HepG2 (cell line): ENCODE measurements around the gene MBL2. TPM values are rescaled to one million over a fixed set of nuclear protein-coding genes. Genes with fewer than 3 reads are reported as not detected.

Experiments
- EEA1 ChIP-seq: sonication (generic); formaldehyde crosslinking; IDR thresholded peaks from 2 replicates; pipeline ENCODE4 v1.5.1; 2020; ENCODE audit warnings: mild to moderate bottlenecking, missing genetic modification reagents, borderline replicate concordance
- FOXA3 ChIP-seq: IDR thresholded peaks from 2 replicates; pipeline ENCODE4 v1.6.1; 2016; ENCODE audit warnings: missing genetic modification reagents, missing compliant biosample characterization
- HNF4G ChIP-seq, 2 experiments: sonication (generic) in 1 of 2; formaldehyde crosslinking in 1 of 2; IDR thresholded peaks; 2 replicates each; pipeline versions ENCODE4 v1.4.0 to v1.6.1; 2011 to 2020; ENCODE audit warnings: borderline replicate concordance in 2 of 2, low read depth in 2 of 2, mild to moderate bottlenecking in 2 of 2, low read length in 1 of 2, missing genetic modification reagents in 1 of 2, moderate library complexity in 1 of 2
- JUND ChIP-seq: sonication (generic); formaldehyde crosslinking; IDR thresholded peaks from 2 replicates; pipeline ENCODE4 v1.8.0; 2022; ENCODE audit warnings: mild to moderate bottlenecking, missing genetic modification reagents
- MBD4 ChIP-seq: IDR thresholded peaks from 2 replicates; pipeline ENCODE4 v1.6.1; 2012; ENCODE audit warnings: low read length, inconsistent platforms, borderline replicate concordance
- RELA ChIP-seq: sonication (generic); formaldehyde crosslinking; IDR thresholded peaks from 2 replicates; pipeline ENCODE4 v1.4.0; 2020; ENCODE audit warnings: missing genetic modification reagents
- SAP130 ChIP-seq: IDR thresholded peaks from 2 replicates; pipeline ENCODE4 v1.6.1; 2016; ENCODE audit warnings: low read depth
- SMC3 ChIP-seq: IDR thresholded peaks from 2 replicates; pipeline ENCODE4 v1.6.1; 2011; ENCODE audit warnings: low read length, improper control_type of control experiment
- SOX5 ChIP-seq: IDR thresholded peaks from 2 replicates; pipeline ENCODE4 v1.6.1; 2016; ENCODE audit warnings: borderline replicate concordance
- TGIF2 ChIP-seq: IDR thresholded peaks from 2 replicates; pipeline ENCODE4 v1.6.1; 2016; ENCODE audit warnings: control low read depth, missing compliant biosample characterization
- THAP8 ChIP-seq: sonication (generic); formaldehyde crosslinking; IDR thresholded peaks from 2 replicates; pipeline ENCODE4 v1.5.1; 2020; ENCODE audit warnings: missing genetic modification reagents, mild to moderate bottlenecking, borderline replicate concordance
- ZMYM4 ChIP-seq: sonication (generic); formaldehyde crosslinking; IDR thresholded peaks from 2 replicates; pipeline ENCODE4 v1.8.1; 2023; ENCODE audit warnings: mild to moderate bottlenecking, missing genetic modification reagents
- ZNF235 ChIP-seq: sonication (generic); formaldehyde crosslinking; IDR thresholded peaks from 2 replicates; pipeline ENCODE4 v1.8.1; 2023; ENCODE audit warnings: mild to moderate bottlenecking, missing genetic modification reagents, borderline replicate concordance
- ZNF292 ChIP-seq: sonication (generic); formaldehyde crosslinking; IDR thresholded peaks from 2 replicates; pipeline ENCODE4 v1.8.1; 2022; ENCODE audit warnings: mild to moderate bottlenecking, low read depth, missing genetic modification reagents, borderline replicate concordance
- ZNF574 ChIP-seq: sonication (generic); formaldehyde crosslinking; IDR thresholded peaks from 2 replicates; pipeline ENCODE4 v1.4.0; 2020; ENCODE audit warnings: missing genetic modification reagents
- polyA plus RNA-seq, 8 experiments: library from polyadenylated mRNA; depleted of rRNA in 3 of 8; stranded (reverse) in 7 of 8; unstranded in 1 of 8; fragments of >200 nt; fragmentation: Illumina TruSeq in 4 of 8; extraction: Trizol in 4 of 8; gene quantifications; 2 replicates each; pipeline versions ENCODE4 v1.2.1 to v1.2.3, GENCODE V29; 2011 to 2016; ENCODE audit warnings: low read depth in 4 of 8, missing spikeins in 1 of 8, mixed read lengths in 1 of 8; ENCODE audit not compliant: insufficient read depth in 1 of 8
- total RNA-seq, 5 experiments: library from RNA; depleted of rRNA; stranded (reverse); fragments of >200 nt; fragmentation: Illumina TruSeq; extraction: Trizol; gene quantifications; 2 replicates each; pipeline ENCODE4 v1.2.3, GENCODE V29; 2016; ENCODE audit warnings: low read depth in 1 of 5
- TF ChIP-seq, protein P1 (sequence below): sonication (generic); formaldehyde crosslinking; IDR thresholded peaks from 2 replicates; pipeline ENCODE4 v1.8.1; 2022; ENCODE audit warnings: low read depth, mild to moderate bottlenecking, missing genetic modification reagents
- TF ChIP-seq, protein P2 (sequence below): sonication (generic); formaldehyde crosslinking; conservative IDR thresholded peaks from 2 replicates; pipeline ENCODE4 v1.8.0; 2022; ENCODE audit warnings: low read depth, missing genetic modification reagents
- TF ChIP-seq, protein P3 (sequence below): sonication (generic); formaldehyde crosslinking; IDR thresholded peaks from 2 replicates; pipeline ENCODE4 v1.5.1; 2020; ENCODE audit warnings: mild to moderate bottlenecking, missing genetic modification reagents

Gene MBL2
- total and polyA plus RNA-seq, 2 of the 13 experiments (the other 11 are each of a cell fraction or from before 2014, with no cell fraction given) = 9.6 to 16.2 TPM

GRCh38 chr10:52774600-52775106 is 2.1 kb upstream of the MBL2 start (continued):
- TF ChIP-seq ZNF235 (CRISPR knock-in tag) (no peak), SOX5 (CRISPR knock-in tag) (peak; percentile 91), SAP130 (CRISPR knock-in tag) (peak; percentile 81), ZNF292 (CRISPR knock-in tag) (peak; percentile 90; the same call in 1 of the 2 replicates), RELA (no peak), HNF4G (IDR thresholded peaks at IDR 0.05; ENCODE audit: borderline replicate concordance, low read depth, low read length) (peak; percentile 97), HNF4G (CRISPR knock-in tag; IDR thresholded peaks at IDR 0.05; ENCODE audit: borderline replicate concordance, low read depth) (peak; percentile 95), MBD4 (no peak; the same call in 1 of the 2 replicates), EEA1 (no peak), FOXA3 (CRISPR knock-in tag) (peak; percentile 97), ZMYM4 (peak; percentile 89), JUND (CRISPR knock-in tag) (0 out of 2 replicates have a peak, but pooled peaks have one; percentile 60), SMC3 (no peak), THAP8 (CRISPR knock-in tag) (no peak), ZNF574 (CRISPR knock-in tag) (peak; percentile 65), TGIF2 (CRISPR knock-in tag) (0 out of 2 replicates have a peak, but pooled peaks have one; percentile 31)
- TF ChIP-seq, protein P1, sequence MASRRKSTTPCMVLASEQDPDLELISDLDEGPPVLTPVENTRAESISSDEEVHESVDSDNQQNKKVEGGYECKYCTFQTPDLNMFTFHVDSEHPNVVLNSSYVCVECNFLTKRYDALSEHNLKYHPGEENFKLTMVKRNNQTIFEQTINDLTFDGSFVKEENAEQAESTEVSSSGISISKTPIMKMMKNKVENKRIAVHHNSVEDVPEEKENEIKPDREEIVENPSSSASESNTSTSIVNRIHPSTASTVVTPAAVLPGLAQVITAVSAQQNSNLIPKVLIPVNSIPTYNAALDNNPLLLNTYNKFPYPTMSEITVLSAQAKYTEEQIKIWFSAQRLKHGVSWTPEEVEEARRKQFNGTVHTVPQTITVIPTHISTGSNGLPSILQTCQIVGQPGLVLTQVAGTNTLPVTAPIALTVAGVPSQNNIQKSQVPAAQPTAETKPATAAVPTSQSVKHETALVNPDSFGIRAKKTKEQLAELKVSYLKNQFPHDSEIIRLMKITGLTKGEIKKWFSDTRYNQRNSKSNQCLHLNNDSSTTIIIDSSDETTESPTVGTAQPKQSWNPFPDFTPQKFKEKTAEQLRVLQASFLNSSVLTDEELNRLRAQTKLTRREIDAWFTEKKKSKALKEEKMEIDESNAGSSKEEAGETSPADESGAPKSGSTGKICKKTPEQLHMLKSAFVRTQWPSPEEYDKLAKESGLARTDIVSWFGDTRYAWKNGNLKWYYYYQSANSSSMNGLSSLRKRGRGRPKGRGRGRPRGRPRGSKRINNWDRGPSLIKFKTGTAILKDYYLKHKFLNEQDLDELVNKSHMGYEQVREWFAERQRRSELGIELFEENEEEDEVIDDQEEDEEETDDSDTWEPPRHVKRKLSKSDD (CRISPR knock-in tag) = peak; percentile 19; the same call in 1 of the 2 replicates
- TF ChIP-seq, protein P2, sequence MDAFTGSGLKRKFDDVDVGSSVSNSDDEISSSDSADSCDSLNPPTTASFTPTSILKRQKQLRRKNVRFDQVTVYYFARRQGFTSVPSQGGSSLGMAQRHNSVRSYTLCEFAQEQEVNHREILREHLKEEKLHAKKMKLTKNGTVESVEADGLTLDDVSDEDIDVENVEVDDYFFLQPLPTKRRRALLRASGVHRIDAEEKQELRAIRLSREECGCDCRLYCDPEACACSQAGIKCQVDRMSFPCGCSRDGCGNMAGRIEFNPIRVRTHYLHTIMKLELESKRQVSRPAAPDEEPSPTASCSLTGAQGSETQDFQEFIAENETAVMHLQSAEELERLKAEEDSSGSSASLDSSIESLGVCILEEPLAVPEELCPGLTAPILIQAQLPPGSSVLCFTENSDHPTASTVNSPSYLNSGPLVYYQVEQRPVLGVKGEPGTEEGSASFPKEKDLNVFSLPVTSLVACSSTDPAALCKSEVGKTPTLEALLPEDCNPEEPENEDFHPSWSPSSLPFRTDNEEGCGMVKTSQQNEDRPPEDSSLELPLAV (CRISPR knock-in tag) = no peak
- TF ChIP-seq, protein P3, sequence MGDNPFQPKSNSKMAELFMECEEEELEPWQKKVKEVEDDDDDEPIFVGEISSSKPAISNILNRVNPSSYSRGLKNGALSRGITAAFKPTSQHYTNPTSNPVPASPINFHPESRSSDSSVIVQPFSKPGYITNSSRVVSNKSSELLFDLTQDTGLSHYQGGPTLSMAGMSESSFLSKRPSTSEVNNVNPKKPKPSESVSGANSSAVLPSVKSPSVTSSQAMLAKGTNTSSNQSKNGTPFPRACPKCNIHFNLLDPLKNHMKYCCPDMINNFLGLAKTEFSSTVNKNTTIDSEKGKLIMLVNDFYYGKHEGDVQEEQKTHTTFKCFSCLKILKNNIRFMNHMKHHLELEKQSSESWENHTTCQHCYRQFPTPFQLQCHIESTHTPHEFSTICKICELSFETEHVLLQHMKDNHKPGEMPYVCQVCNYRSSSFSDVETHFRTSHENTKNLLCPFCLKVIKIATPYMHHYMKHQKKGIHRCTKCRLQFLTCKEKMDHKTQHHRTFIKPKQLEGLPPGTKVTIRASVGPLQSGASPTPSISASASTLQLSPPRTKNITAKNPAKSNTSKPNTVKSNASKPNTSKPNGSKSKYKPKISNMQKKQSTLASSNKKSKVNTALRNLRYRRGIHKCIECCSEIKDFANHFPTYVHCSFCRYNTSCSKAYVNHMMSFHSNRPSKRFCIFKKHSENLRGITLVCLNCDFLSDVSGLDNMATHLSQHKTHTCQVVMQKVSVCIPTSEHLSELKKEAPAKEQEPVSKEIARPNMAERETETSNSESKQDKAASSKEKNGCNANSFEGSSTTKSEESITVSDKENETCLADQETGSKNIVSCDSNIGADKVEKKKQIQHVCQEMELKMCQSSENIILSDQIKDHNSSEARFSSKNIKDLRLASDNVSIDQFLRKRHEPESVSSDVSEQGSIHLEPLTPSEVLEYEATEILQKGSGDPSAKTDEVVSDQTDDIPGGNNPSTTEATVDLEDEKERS = 0 out of 2 replicates have a peak, but pooled peaks have one; percentile 40
